ENCODE results near the gene CCDC167.

- TF ChIP-seq CTCF (IDR thresholded peaks at IDR 0.05 in 2 of 3, conservative IDR thresholded peaks at IDR 0.05 in 1 of 3; ENCODE audit: control insufficient read depth in 2 of 3, extremely low read depth in 1 of 3, insufficient read depth in 1 of 3, low read depth in 3 of 3, low read length in 3 of 3) (no peak), POLR2A (IDR thresholded peaks at IDR 0.05; ENCODE audit: low read depth, low read length) (no peak), MEF2A (IDR thresholded peaks at IDR 0.05; ENCODE audit: insufficient read depth, low read depth, low read length) (no peak), BACH1 (IDR thresholded peaks at IDR 0.05; ENCODE audit: borderline replicate concordance) (no peak), CEBPZ (IDR thresholded peaks at IDR 0.05; ENCODE audit: low read depth, low read length) (no peak), BRCA1 (IDR thresholded peaks at IDR 0.05; ENCODE audit: low read depth, low read length) (no peak)
Observed at GRCh38 chr6:37517411-37517812, 17.7 kb upstream of the CCDC167 start.
